Astrocyte (in vitro differentiated cells and primary cell): ENCODE data around the gene KIF11. TPM values are rescaled to one million over a fixed set of nuclear protein-coding genes. Genes with fewer than 3 reads are reported as not detected.

Source experiments
- DNase-seq: peaks from one replicate; pipeline ENCODE4 v3.0.0-alpha.2; 2010; ENCODE audit warnings: low read depth
- FAIRE-seq: peaks from 2 replicates; lab custom pipeline; 2011; peaks lifted over from hg19 to GRCh38; lab: Jason Lieb, UNC
- H2AFZ ChIP-seq: 2 replicates; pipeline ENCODE4 v1.6.0; 2012; ENCODE audit warnings: low read depth, low read length, inconsistent platforms
- H3K27ac ChIP-seq: 2 replicates; pipeline ENCODE4 v1.5.1; 2011; ENCODE audit warnings: low read depth, low read length, inconsistent platforms
- H3K27me3 ChIP-seq: 2 replicates; pipeline ENCODE4 v1.6.0; 2011; ENCODE audit warnings: low read length, inconsistent platforms; ENCODE audit not compliant: insufficient read depth
- H3K36me3 ChIP-seq: 2 replicates; pipeline ENCODE4 v1.5.1; 2011; ENCODE audit warnings: low read length, inconsistent platforms; ENCODE audit not compliant: insufficient read depth
- H3K4me1 ChIP-seq: 2 replicates; pipeline ENCODE4 v1.5.1; 2011; ENCODE audit warnings: low read length, inconsistent platforms; ENCODE audit not compliant: insufficient read depth
- H3K4me2 ChIP-seq: 2 replicates; pipeline ENCODE4 v1.6.0; 2012; ENCODE audit warnings: low read length, inconsistent platforms
- H3K4me3 ChIP-seq: 2 replicates; pipeline ENCODE4 v1.5.1; 2011; ENCODE audit warnings: low read depth, mild to moderate bottlenecking, low read length, inconsistent platforms; ENCODE audit not compliant: insufficient read depth
- H3K79me2 ChIP-seq: 2 replicates; pipeline ENCODE4 v1.6.0; 2012; ENCODE audit warnings: mild to moderate bottlenecking, low read length, inconsistent platforms; ENCODE audit not compliant: insufficient read depth
- H3K9ac ChIP-seq: 2 replicates; pipeline ENCODE4 v1.6.0; 2012; ENCODE audit warnings: mild to moderate bottlenecking, low read length, inconsistent platforms
- H3K9me3 ChIP-seq: 2 replicates; pipeline ENCODE4 v1.5.1; 2012; ENCODE audit warnings: low read depth, mild to moderate bottlenecking, low read length, inconsistent platforms; ENCODE audit not compliant: insufficient read depth
- H4K20me1 ChIP-seq: 2 replicates; pipeline ENCODE4 v1.6.0; 2012; ENCODE audit warnings: low read length, inconsistent platforms; ENCODE audit not compliant: insufficient read depth
- H3K27ac Mint-ChIP-seq: one replicate; pipeline ENCODE4 v1.8.0; 2021; ENCODE audit warnings: mild to moderate bottlenecking, mixed read lengths; ENCODE audit not compliant: unreplicated experiment
- H3K27me3 Mint-ChIP-seq: one replicate; pipeline ENCODE4 v1.8.0; 2021; ENCODE audit warnings: low read depth, mixed read lengths; ENCODE audit not compliant: unreplicated experiment
- H3K36me3 Mint-ChIP-seq: one replicate; pipeline ENCODE4 v1.8.0; 2021; ENCODE audit warnings: low read depth, mixed read lengths; ENCODE audit not compliant: unreplicated experiment
- H3K4me1 Mint-ChIP-seq: one replicate; pipeline ENCODE4 v1.8.0; 2021; ENCODE audit warnings: low read depth, mixed read lengths; ENCODE audit not compliant: unreplicated experiment
- H3K4me3 Mint-ChIP-seq: one replicate; pipeline ENCODE4 v1.8.0; 2021; ENCODE audit warnings: mild to moderate bottlenecking, moderate library complexity, mixed read lengths; ENCODE audit not compliant: unreplicated experiment
- H3K9me3 Mint-ChIP-seq: one replicate; pipeline ENCODE4 v1.8.0; 2021; ENCODE audit warnings: mild to moderate bottlenecking, mixed read lengths; ENCODE audit not compliant: unreplicated experiment
- EZH2 ChIP-seq: IDR thresholded peaks from 2 replicates; pipeline ENCODE4 v1.6.1; 2012; ENCODE audit warnings: mild to moderate bottlenecking, low read length, inconsistent platforms; ENCODE audit not compliant: insufficient read depth
- total RNA-seq: library from RNA; stranded (reverse); gene quantifications from 2 replicates; pipeline ENCODE4 v1.2.1, GENCODE V29; 2021
- TF ChIP-seq, protein P1 (sequence below): IDR thresholded peaks from 2 replicates; pipeline ENCODE4 v1.5.1; 2011; ENCODE audit warnings: low read depth, mild to moderate bottlenecking, inconsistent platforms, low read length, moderate library complexity; ENCODE audit not compliant: insufficient read depth

KIF11 gene
- total RNA-seq, 1 donor from 2014 or later, result 4.7 TPM

DNA sequence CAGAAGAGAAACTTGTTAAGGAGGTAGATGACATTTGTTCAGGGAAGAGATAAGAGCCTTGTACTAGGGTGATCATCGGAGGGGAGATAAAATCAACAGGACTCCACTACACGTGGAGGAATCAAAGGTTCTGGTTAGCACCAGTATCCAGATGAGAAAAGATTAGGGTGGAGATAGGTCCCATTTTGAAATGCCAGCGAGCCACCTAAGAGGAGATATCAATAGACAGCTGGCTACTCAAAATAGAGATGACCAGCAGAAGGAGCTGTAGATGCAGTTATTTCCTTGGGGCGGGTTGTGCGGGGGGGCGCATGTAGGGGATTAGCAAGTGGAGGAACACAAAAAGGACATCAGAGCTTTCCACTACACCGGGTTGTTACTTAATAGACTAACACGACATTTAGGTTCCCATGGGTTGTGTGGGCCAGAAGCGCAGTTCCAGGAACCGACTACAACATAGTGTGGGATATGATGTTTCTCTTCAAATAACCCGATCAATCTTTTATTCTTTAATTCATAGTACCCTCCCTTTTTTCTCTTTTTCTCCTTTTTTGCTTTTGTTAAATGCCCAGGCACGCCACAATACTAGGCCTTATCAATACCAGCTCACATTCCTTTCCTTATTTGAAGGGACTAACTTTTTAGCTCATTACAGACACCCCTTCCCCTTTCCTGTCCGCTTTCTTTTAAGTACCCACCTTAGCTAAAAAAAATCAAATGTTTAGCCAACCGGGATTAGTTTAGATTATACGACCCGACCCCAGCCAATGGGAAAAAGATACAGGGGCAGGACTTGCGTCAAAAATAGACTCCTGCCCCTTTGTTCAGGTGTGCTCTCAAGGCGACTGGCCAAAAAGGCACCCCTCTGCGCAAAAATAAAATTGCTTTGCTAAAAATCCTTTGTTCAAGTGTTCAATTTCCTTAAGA lies 2.0 kb upstream of the KIF11 start:
- Histone ChIP-seq H3K36me3 (no peaks in the 10 kb centered on the region), H3K4me3 (peak overlapping the region; percentile 98), H3K79me2 (peaks cover 30% of the 10 kb centered on the region), H3K27me3 (no peaks in the 10 kb centered on the region), H3K4me2 (peak overlapping the region; percentile 81), H3K9me3 (no peaks in the 10 kb centered on the region), H2AFZ (peak overlapping the region; percentile 66), H3K4me1 (peaks cover 20% of the 10 kb centered on the region), H4K20me1 (no peaks in the 10 kb centered on the region), H3K9ac (peak overlapping the region; percentile 89), H3K27ac (peak overlapping the region; percentile 80)
- DNase-seq (no peak), FAIRE-seq (no peak)
- Mint-ChIP-seq H3K27ac (peak overlapping the region; percentile 73), H3K4me1 (peaks cover 11% of the 10 kb centered on the region), H3K9me3 (no peaks in the 10 kb centered on the region), H3K27me3 (no peaks in the 10 kb centered on the region), H3K4me3 (peak overlapping the region; percentile 93), H3K36me3 (no peaks in the 10 kb centered on the region)
- TF ChIP-seq, protein P1, sequence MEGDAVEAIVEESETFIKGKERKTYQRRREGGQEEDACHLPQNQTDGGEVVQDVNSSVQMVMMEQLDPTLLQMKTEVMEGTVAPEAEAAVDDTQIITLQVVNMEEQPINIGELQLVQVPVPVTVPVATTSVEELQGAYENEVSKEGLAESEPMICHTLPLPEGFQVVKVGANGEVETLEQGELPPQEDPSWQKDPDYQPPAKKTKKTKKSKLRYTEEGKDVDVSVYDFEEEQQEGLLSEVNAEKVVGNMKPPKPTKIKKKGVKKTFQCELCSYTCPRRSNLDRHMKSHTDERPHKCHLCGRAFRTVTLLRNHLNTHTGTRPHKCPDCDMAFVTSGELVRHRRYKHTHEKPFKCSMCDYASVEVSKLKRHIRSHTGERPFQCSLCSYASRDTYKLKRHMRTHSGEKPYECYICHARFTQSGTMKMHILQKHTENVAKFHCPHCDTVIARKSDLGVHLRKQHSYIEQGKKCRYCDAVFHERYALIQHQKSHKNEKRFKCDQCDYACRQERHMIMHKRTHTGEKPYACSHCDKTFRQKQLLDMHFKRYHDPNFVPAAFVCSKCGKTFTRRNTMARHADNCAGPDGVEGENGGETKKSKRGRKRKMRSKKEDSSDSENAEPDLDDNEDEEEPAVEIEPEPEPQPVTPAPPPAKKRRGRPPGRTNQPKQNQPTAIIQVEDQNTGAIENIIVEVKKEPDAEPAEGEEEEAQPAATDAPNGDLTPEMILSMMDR, result no peak
- TF ChIP-seq EZH2, result no peak

DNA sequence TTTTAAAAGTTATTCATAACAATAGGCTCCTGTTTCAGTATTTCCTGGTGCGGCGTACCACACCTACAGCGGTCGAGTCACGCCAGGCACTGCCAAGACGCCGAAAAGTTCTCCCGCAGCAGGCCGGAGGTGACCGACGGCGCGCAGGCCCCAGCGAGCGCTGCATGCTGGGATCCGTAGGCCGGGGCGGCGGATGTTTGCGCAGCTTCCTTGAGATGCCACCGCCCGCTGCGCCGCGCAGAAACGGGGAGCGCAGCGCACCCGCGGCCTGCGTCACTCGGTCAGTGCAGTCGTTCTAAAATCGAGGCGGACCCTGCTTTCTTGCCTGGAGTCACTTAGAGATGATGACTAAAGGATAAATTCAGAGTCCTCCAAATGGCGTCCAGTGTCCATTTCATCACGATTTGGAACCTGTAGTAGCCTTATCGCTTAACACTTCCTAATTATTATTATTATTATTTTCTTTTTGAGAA lies 1.3 kb upstream of the KIF11 start:
- no peaks in the 10 kb centered on the region for H3K9me3 ChIP-seq
- H3K27ac ChIP-seq, result peak overlapping the region; percentile 80
- H3K27me3 Mint-ChIP-seq, result no peaks in the 10 kb centered on the region
- H2AFZ ChIP-seq, result peak overlapping the region; percentile 66
- peaks cover 20% of the 10 kb centered on the region for H3K4me1 ChIP-seq
- DNase-seq, result peak; percentile 90
- peak overlapping the region; percentile 98 for H3K4me3 ChIP-seq
- H3K4me2 ChIP-seq, result peak overlapping the region; percentile 81
- peaks cover 37% of the 10 kb centered on the region for H3K79me2 ChIP-seq
- H3K27me3 ChIP-seq, result no peaks in the 10 kb centered on the region
- FAIRE-seq, result no peak
- H3K4me1 Mint-ChIP-seq, result peaks cover 11% of the 10 kb centered on the region
- H3K36me3 ChIP-seq, result no peaks in the 10 kb centered on the region
- H3K27ac Mint-ChIP-seq, result peak overlapping the region; percentile 73
- no peaks in the 10 kb centered on the region for H3K9me3 Mint-ChIP-seq
- H3K36me3 Mint-ChIP-seq, result no peaks in the 10 kb centered on the region
- H4K20me1 ChIP-seq, result no peaks in the 10 kb centered on the region
- TF ChIP-seq EZH2, result no peak
- TF ChIP-seq, protein P1, result no peak
- peak overlapping the region; percentile 89 for H3K9ac ChIP-seq
- H3K4me3 Mint-ChIP-seq, result peak overlapping the region; percentile 93
